ENCODE results near the gene ZNRF1. TPM values are rescaled to one million over a fixed set of nuclear protein-coding genes. Genes with fewer than 3 reads are reported as not detected.

The ZNRF1 gene
- total RNA-seq, 1 experiment from 2014 or later, result 55.1 TPM

DNA sequence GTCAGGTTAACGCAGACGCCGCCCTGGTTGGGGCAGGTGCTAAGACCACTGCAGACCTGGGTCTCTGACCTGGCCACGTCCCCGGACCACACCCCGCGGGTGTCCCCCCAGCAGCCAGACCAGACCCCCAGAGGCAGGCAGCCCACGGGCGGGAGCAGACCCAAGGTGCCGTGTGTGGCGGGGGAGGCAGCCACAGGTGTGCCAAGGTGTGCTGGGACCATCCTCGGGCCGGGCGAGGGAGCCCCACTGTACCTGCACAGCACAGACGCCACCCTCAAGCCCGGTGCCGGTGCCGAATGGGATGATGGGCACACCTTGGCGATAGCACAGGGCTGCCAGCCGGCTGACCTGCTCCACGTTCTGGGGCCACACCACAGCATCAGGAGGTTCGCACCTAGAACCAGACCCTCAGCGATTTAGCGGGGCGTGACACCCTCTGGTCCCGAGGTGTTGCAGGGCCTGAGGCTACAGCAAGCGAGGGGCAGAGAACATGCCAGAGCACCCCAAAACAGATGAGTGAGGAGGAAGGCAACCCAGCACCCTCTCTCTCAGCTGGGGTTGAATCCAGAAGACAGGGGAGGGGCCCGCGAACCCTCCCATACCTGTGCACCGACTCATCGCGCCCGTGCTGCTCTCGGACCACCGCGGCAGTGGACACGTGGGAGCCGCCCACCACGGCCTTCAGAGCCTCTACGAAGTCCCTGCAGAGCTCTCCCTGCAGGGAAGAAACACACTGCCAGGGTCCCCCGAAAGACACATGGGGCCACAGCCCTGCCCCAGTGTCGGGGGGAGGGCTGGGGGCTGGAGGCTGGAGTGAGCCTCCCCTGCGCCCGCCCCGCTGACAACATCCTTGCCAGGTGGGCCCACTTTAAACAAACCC, 116.4 kb downstream of the ZNRF1 start:
- ChIA-PET CTCF (no interaction called here), POLR2A (ENCODE audit: low non-redundant PET) (no interaction called here)
- H3K9me3 ChIP-seq (ENCODE audit: low read depth, low read length, poor library complexity, severe bottlenecking), result no peaks in the 10 kb centered on the region
- H3K4me1 ChIP-seq (ENCODE audit: insufficient read depth, low read length, poor library complexity, severe bottlenecking), result peaks cover 15% of the 10 kb centered on the region
- intact Hi-C loops (cut with micrococcal nuclease; ENCODE audit: unreplicated experiment), result loop anchor here (5.0 to 10.0 kb wide), 2 partner anchors 250 to 303 kb away; no protein-coding TSS in a partner anchor
- no peak overlapping the region for H3K27ac ChIP-seq (ENCODE audit: low read depth, low read length, poor library complexity, severe bottlenecking)
- no peaks in the 10 kb centered on the region for H3K36me3 ChIP-seq (ENCODE audit: insufficient read depth, low read length, poor library complexity, severe bottlenecking)
- no peak for DNase-seq (ENCODE audit: low spot score)
- H3K4me3 ChIP-seq (ENCODE audit: low read depth, low read length, poor library complexity, severe bottlenecking), result no peak overlapping the region
- TF ChIP-seq, protein P1, sequence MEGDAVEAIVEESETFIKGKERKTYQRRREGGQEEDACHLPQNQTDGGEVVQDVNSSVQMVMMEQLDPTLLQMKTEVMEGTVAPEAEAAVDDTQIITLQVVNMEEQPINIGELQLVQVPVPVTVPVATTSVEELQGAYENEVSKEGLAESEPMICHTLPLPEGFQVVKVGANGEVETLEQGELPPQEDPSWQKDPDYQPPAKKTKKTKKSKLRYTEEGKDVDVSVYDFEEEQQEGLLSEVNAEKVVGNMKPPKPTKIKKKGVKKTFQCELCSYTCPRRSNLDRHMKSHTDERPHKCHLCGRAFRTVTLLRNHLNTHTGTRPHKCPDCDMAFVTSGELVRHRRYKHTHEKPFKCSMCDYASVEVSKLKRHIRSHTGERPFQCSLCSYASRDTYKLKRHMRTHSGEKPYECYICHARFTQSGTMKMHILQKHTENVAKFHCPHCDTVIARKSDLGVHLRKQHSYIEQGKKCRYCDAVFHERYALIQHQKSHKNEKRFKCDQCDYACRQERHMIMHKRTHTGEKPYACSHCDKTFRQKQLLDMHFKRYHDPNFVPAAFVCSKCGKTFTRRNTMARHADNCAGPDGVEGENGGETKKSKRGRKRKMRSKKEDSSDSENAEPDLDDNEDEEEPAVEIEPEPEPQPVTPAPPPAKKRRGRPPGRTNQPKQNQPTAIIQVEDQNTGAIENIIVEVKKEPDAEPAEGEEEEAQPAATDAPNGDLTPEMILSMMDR (conservative IDR thresholded peaks at IDR 0.05; ENCODE audit: low read depth, low read length), result no peak
- no peak for TF ChIP-seq EZH2 (IDR thresholded peaks at IDR 0.05; ENCODE audit: borderline replicate concordance, low read depth, low read length, poor library complexity, severe bottlenecking)
- BruUV-seq (replicated peaks), result no TSS peak
- no peaks in the 10 kb centered on the region for H3K27me3 ChIP-seq (replicated peaks; ENCODE audit: insufficient read depth, low read depth, low read length, poor library complexity)

DNA sequence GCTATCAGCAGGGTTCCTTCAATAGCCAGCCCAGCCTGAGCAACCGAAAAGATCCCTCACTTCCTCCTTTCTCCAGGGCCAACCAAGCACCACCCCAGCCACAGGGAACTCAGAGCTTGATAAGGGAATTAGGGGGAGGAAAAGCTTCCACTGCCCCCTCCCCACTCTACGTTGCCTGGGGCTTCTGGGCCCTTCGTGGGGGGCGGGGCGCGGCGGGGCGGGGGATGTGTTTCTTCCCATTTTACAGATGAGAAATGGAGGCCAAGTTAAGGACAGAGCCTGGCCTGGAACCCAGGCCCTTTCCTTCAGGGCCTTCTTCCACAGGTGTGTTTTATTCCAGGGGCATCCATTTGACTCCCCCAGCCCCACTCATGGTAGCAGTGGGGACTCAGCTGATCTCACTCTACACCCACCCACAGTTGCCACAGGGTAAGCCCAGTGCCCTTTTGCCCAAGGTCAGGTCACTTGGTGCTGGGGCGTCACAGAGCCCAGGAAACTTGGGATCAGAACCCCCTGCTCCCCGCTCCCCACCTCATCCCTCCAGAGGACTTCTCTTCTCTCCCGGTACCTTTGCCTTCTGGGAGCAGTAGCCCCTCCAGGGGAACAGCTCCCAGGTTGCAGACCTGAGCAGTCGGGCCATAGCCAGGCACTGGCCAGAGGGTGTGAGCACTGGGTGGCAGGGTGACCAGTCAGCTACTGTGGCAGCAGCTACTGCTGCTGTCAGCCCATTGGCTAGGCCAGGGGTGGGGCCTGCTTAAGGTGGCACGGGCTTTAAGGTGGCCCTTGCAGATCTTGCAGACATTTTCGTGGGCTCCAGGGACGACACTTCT, 117.5 kb downstream of the ZNRF1 start, which contains the start of gene LDHD:
TSS of gene LDHD (minus strand) at position 700 of the 830 bp plus-strand sequence. CDS start at position 640, 60 bp downstream.
- H3K27ac ChIP-seq (ENCODE audit: low read depth, low read length, poor library complexity, severe bottlenecking), result no peak within 1 kb of the TSS
- no peak for TF ChIP-seq EZH2 (IDR thresholded peaks at IDR 0.05; ENCODE audit: borderline replicate concordance, low read depth, low read length, poor library complexity, severe bottlenecking)
- TF ChIP-seq, protein P1 (conservative IDR thresholded peaks at IDR 0.05; ENCODE audit: low read depth, low read length), result no peak
- intact Hi-C loops (cut with micrococcal nuclease; ENCODE audit: unreplicated experiment), result loop anchor here (10.0 kb wide), 1 partner anchor 251 kb away; no protein-coding TSS in a partner anchor
- no peak for DNase-seq (ENCODE audit: low spot score)
- no peaks in the 10 kb centered on the region for H3K27me3 ChIP-seq (replicated peaks; ENCODE audit: insufficient read depth, low read depth, low read length, poor library complexity)
- no peaks in the 10 kb centered on the region for H3K9me3 ChIP-seq (ENCODE audit: low read depth, low read length, poor library complexity, severe bottlenecking)
- POLR2A ChIA-PET (ENCODE audit: low non-redundant PET), result no interaction called here
- peak within 1 kb of the TSS; percentile 20 for H3K4me3 ChIP-seq (ENCODE audit: low read depth, low read length, poor library complexity, severe bottlenecking)
- BruUV-seq (replicated peaks), result no TSS peak
- H3K4me1 ChIP-seq (ENCODE audit: insufficient read depth, low read length, poor library complexity, severe bottlenecking), result peaks cover 5% of the 10 kb centered on the region
- CTCF ChIA-PET, result no interaction called here
- no peaks in the 10 kb centered on the region for H3K36me3 ChIP-seq (ENCODE audit: insufficient read depth, low read length, poor library complexity, severe bottlenecking)

GRCh38 chr16:75116911-75117245, 118.1 kb downstream of the ZNRF1 start:
- BruUV-seq (replicated peaks), result no TSS peak
- ChIA-PET POLR2A (ENCODE audit: low non-redundant PET) (no interaction called here), CTCF (no interaction called here)
- H3K4me3 ChIP-seq (ENCODE audit: low read depth, low read length, poor library complexity, severe bottlenecking), result no peak overlapping the region
- H3K4me1 ChIP-seq (ENCODE audit: insufficient read depth, low read length, poor library complexity, severe bottlenecking), result peaks cover 5% of the 10 kb centered on the region
- no peaks in the 10 kb centered on the region for H3K36me3 ChIP-seq (ENCODE audit: insufficient read depth, low read length, poor library complexity, severe bottlenecking)
- TF ChIP-seq, protein P1 (conservative IDR thresholded peaks at IDR 0.05; ENCODE audit: low read depth, low read length), result no peak
- TF ChIP-seq EZH2 (IDR thresholded peaks at IDR 0.05; ENCODE audit: borderline replicate concordance, low read depth, low read length, poor library complexity, severe bottlenecking), result no peak
- no peak for DNase-seq (ENCODE audit: low spot score)
- H3K9me3 ChIP-seq (ENCODE audit: low read depth, low read length, poor library complexity, severe bottlenecking), result peaks cover 6% of the 10 kb centered on the region
- no peak overlapping the region for H3K27ac ChIP-seq (ENCODE audit: low read depth, low read length, poor library complexity, severe bottlenecking)
- H3K27me3 ChIP-seq (replicated peaks; ENCODE audit: insufficient read depth, low read depth, low read length, poor library complexity), result no peaks in the 10 kb centered on the region
- intact Hi-C loops (cut with micrococcal nuclease; ENCODE audit: unreplicated experiment), result loop anchor here (10.0 kb wide), 1 partner anchor 252 kb away; no protein-coding TSS in a partner anchor
